HG02763 (cell line): ENCODE measurements around the gene IKZF1.

Experiments
- ATAC-seq: cut with Tn5 transposase; IDR thresholded peaks from one replicate; pipeline ENCODE4 v1.9.1; 2021; ENCODE audit warnings: mild to moderate bottlenecking, moderate library complexity; ENCODE audit not compliant: unreplicated experiment

The IKZF1 gene

GRCh38 chr7:50368366-50368765 is 63.9 kb downstream of the IKZF1 start:
- no peak for ATAC-seq

- no peak for ATAC-seq
Observed at GRCh38 chr7:50369143-50370026, 64.9 kb downstream of the IKZF1 start.

GRCh38 chr7:50370884-50371283 is 66.4 kb downstream of the IKZF1 start:
- ATAC-seq = no peak

- no peak for ATAC-seq
Observed at GRCh38 chr7:50371551-50372021, 67.1 kb downstream of the IKZF1 start.

- ATAC-seq = no peak
Observed at GRCh38 chr7:50372923-50373322, 68.4 kb downstream of the IKZF1 start.

- ATAC-seq = no peak
Observed at GRCh38 chr7:50376056-50376820, 71.7 kb downstream of the IKZF1 start.

GRCh38 chr7:50377356-50377755 is 72.8 kb downstream of the IKZF1 start:
- ATAC-seq = no peak

GRCh38 chr7:50379082-50379481 is 74.6 kb downstream of the IKZF1 start:
- ATAC-seq = no peak

- ATAC-seq = no peak
Observed at GRCh38 chr7:50379539-50379938, 75.0 kb downstream of the IKZF1 start.

- no peak for ATAC-seq
Observed at GRCh38 chr7:50382455-50382854, 77.9 kb downstream of the IKZF1 start.

- no peak for ATAC-seq
Observed at GRCh38 chr7:50387351-50387750, 82.8 kb downstream of the IKZF1 start.

- ATAC-seq = no peak
Observed at GRCh38 chr7:50389961-50390360, 85.4 kb downstream of the IKZF1 start.

- ATAC-seq = no peak
Observed at GRCh38 chr7:50391386-50391785, 86.9 kb downstream of the IKZF1 start.

- ATAC-seq = no peak
Observed at GRCh38 chr7:50393076-50393475, 88.6 kb downstream of the IKZF1 start.

- peak; percentile 36 for ATAC-seq
Observed at GRCh38 chr7:50393547-50394252, 89.2 kb downstream of the IKZF1 start.

- no peak for ATAC-seq
Observed at GRCh38 chr7:50394315-50394714, 89.8 kb downstream of the IKZF1 start.

- ATAC-seq = peak; percentile 5
Observed at GRCh38 chr7:50396856-50397255, 92.3 kb downstream of the IKZF1 start.

GRCh38 chr7:50397320-50397970 is 92.9 kb downstream of the IKZF1 start:
- peak; percentile 60 for ATAC-seq

- ATAC-seq = peak; percentile 4
Observed at GRCh38 chr7:50397971-50398324, 93.4 kb downstream of the IKZF1 start.

- no peak for ATAC-seq
Observed at GRCh38 chr7:50399206-50399605, 94.7 kb downstream of the IKZF1 start.

- no peak for ATAC-seq
Observed at GRCh38 chr7:50399635-50400034, 95.1 kb downstream of the IKZF1 start.
